Thyroid gland (tissue), 4 donors: Measurements from ENCODE around the gene GRM1. TPM values are rescaled to one million over a fixed set of nuclear protein-coding genes. Genes with fewer than 3 reads are reported as not detected.

Experiments
- DNase-seq, 2 donors: peaks; one replicate each; pipeline ENCODE4 v3.0.0-alpha.2; 2019
- H3K27ac ChIP-seq, 3 donors: fragments of 200-600 bp; sonication (generic); 1 replicate in 2 of 3; 2 replicates in 1 of 3; pipeline ENCODE4 v1.5.1; 2016 to 2019; ENCODE audit warnings: mild to moderate bottlenecking in 1 of 3, moderate library complexity in 1 of 3
- H3K27me3 ChIP-seq: fragments of 200-600 bp; sonication (generic); one replicate; pipeline ENCODE4 v1.5.1; 2019
- H3K36me3 ChIP-seq, 2 donors: fragments of 200-600 bp; sonication (generic); one replicate each; pipeline ENCODE4 v1.5.1; 2016 to 2019
- H3K4me1 ChIP-seq, 2 donors: fragments of 200-600 bp; sonication (generic); one replicate each; pipeline ENCODE4 v1.5.1; 2017 to 2019
- H3K4me3 ChIP-seq, 3 donors: fragments of 200-600 bp; sonication (generic); replicated peaks in 1 of 3; 1 replicate in 2 of 3; 2 replicates in 1 of 3; pipeline ENCODE4 v1.5.1; 2016; ENCODE audit warnings: mild to moderate bottlenecking in 1 of 3
- H3K9me3 ChIP-seq: fragments of 200-600 bp; sonication (generic); one replicate; pipeline ENCODE4 v1.5.1; 2017
- POLR2A ChIP-seq, 2 donors: fragments of 450-650 bp; IDR thresholded peaks; one replicate each; pipeline ENCODE4 v1.6.1; 2017; ENCODE audit warnings: antibody characterized with exemption in 2 of 2, mild to moderate bottlenecking in 2 of 2, moderate library complexity in 1 of 2
- WGBS, 2 donors: methylation state at CpG; one replicate each; pipeline ENCODE4 v1.1.5; 2017; 5-methylcytosine and 5-hydroxymethylcytosine counted together
- intact Hi-C: fragments of 100-400 bp; cut with DNase I; formaldehyde crosslinking; loops from one replicate; pipeline ENCODE4 v1.15.1; 2023
- total RNA-seq, 4 donors: library from RNA; depleted of rRNA; stranded (reverse); fragments of >200 nt; gene quantifications; one replicate each; pipeline ENCODE4 v1.2.3, GENCODE V29; 2016
- TF ChIP-seq, protein P1 (sequence below), 6 experiments: fragments of 200-600 bp in 3 of 6; fragments of 450-650 bp in 3 of 6; sonication (generic) in 3 of 6; IDR thresholded peaks; one replicate each; pipeline ENCODE4 v1.5.1; 2016 to 2019; ENCODE audit warnings: antibody characterized with exemption in 6 of 6, mild to moderate bottlenecking in 2 of 6, inconsistent platforms in 1 of 6, moderate library complexity in 1 of 6

Gene GRM1
- total RNA-seq, 4 donors from 2014 or later = 0.29 to 2.5 (median 0.48) TPM

DNA sequence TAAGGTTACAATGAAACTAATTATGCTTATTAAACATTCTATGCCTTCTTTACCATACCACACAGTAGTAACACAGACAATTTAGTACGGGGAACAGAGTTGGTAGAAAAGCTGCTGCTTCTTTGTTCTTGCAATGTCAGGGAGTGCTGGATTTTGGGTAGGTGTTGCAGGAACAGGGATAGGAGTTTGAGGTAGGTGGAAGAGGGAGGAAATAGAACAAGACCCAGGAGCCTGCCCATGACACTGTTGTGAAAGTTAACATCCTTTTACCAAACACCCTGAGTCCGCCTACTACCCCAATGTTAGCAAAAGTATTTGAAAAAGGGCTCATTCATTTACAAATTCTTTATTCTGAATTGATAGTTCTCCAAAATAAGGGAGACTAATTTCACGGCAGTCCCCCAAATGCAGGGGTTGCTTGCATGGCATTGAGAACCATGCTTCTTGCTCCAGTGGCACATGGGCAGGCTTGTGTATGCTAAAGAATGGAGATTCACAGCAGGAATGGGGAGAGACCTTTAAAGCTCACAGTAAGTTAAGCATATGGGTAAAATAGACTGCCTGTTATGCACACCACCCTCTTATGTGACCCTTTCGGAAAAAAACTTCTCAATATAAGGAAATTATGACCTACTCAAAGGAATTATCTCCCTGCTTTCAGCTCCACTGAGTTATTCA lies 181.7 kb downstream of the GRM1 start:
- Histone ChIP-seq H3K27ac (no peak overlapping the region), H3K36me3 (no peaks in the 10 kb centered on the region), H3K4me3 (no peak overlapping the region), H3K27me3 (no peaks in the 10 kb centered on the region), H3K9me3 (no peaks in the 10 kb centered on the region), H3K4me1 (no peaks in the 10 kb centered on the region)
- intact Hi-C loops = no loop called here
- WGBS, 2 donors = 81 to 87% methylated on average over 4 of the region's 4 CpGs
- no peak for DNase-seq
- TF ChIP-seq, protein P1, sequence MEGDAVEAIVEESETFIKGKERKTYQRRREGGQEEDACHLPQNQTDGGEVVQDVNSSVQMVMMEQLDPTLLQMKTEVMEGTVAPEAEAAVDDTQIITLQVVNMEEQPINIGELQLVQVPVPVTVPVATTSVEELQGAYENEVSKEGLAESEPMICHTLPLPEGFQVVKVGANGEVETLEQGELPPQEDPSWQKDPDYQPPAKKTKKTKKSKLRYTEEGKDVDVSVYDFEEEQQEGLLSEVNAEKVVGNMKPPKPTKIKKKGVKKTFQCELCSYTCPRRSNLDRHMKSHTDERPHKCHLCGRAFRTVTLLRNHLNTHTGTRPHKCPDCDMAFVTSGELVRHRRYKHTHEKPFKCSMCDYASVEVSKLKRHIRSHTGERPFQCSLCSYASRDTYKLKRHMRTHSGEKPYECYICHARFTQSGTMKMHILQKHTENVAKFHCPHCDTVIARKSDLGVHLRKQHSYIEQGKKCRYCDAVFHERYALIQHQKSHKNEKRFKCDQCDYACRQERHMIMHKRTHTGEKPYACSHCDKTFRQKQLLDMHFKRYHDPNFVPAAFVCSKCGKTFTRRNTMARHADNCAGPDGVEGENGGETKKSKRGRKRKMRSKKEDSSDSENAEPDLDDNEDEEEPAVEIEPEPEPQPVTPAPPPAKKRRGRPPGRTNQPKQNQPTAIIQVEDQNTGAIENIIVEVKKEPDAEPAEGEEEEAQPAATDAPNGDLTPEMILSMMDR (IDR thresholded peaks at IDR 0.05) = no peak
- no peak for TF ChIP-seq POLR2A (IDR thresholded peaks at IDR 0.05)

DNA sequence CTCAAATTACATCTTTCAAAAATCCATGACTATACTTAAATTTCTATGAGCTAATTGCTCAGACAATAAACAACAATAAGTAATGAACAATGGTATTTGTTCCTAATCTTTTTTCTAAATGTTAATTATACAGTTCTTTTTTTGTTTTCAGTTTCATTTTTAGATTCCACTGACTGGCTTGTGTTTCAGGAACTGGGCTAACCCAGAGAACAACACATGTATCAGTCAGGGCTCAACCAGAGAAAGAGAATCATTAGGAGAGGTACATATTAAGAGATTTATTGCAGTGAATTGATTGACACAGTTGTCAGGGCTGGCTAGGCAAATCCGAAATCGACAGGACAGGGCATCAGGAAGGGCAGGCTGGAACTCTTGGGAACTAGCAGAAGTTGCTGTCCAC lies 182.8 kb downstream of the GRM1 start:
- DNase-seq = no peak
- Histone ChIP-seq H3K36me3 (no peaks in the 10 kb centered on the region), H3K9me3 (no peaks in the 10 kb centered on the region), H3K27me3 (no peaks in the 10 kb centered on the region), H3K27ac (no peak overlapping the region), H3K4me3 (no peak overlapping the region), H3K4me1 (no peaks in the 10 kb centered on the region)
- WGBS, 2 donors = 77 to 89% methylated on average over 2 of the region's 2 CpGs
- no peak for TF ChIP-seq POLR2A (IDR thresholded peaks at IDR 0.05)
- TF ChIP-seq, protein P1 (IDR thresholded peaks at IDR 0.05) = no peak
- intact Hi-C loops = no loop called here

DNA sequence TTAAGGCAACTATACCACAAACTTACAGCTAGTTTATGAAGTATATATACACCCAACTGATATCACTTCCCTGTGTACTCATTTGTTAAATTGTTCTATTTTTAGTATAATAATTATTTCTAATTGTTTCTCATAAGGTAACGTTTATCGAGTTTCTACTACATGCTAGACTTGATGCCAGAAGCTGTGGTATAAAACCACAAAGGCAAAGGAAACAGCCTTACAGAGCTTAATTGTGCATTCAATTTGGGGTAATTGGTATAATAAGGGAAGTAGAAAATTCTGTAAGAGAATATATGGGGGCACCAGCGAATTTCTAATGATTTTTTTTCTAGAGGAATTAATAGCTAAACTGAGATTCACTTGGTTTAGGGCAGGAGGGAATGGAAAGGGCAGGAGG lies 183.9 kb downstream of the GRM1 start:
- 64 to 69% methylated on average over 3 of the region's 3 CpGs for WGBS, 2 donors
- Histone ChIP-seq H3K4me3 (no peak overlapping the region), H3K27ac (no peak overlapping the region), H3K27me3 (no peaks in the 10 kb centered on the region), H3K36me3 (no peaks in the 10 kb centered on the region), H3K4me1 (no peaks in the 10 kb centered on the region), H3K9me3 (no peaks in the 10 kb centered on the region)
- DNase-seq = no peak
- intact Hi-C loops = no loop called here
- no peak for TF ChIP-seq POLR2A (IDR thresholded peaks at IDR 0.05)
- TF ChIP-seq, protein P1 (IDR thresholded peaks at IDR 0.05) = no peak

DNA sequence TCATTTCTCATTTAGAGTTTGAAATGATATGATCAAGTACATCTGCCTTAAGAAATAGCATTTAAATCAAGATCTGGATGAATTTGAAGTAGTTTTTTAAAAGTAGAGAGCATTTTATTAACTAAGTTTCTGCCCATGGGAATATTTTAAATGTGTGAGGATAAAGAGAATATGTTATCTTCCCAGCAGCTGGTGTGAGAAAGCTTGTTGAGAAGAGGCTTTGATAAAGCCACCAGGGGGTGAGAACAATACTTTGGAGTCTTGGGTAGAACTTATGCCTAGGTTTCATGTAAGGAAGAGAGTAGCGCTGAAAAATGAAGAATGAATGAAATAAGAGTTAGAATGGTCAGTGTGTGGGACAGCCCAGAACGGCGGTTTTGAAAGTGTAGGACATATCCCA lies 190.2 kb downstream of the GRM1 start:
- Histone ChIP-seq H3K4me1 (no peaks in the 10 kb centered on the region), H3K27me3 (no peaks in the 10 kb centered on the region), H3K9me3 (no peaks in the 10 kb centered on the region), H3K4me3 (no peak overlapping the region), H3K36me3 (no peaks in the 10 kb centered on the region), H3K27ac (no peak overlapping the region)
- DNase-seq = no peak
- 75 to 84% methylated on average over 3 of the region's 3 CpGs for WGBS, 2 donors
- intact Hi-C loops = no loop called here
- TF ChIP-seq, protein P1 (IDR thresholded peaks at IDR 0.05) = no peak
- TF ChIP-seq POLR2A (IDR thresholded peaks at IDR 0.05) = no peak

DNA sequence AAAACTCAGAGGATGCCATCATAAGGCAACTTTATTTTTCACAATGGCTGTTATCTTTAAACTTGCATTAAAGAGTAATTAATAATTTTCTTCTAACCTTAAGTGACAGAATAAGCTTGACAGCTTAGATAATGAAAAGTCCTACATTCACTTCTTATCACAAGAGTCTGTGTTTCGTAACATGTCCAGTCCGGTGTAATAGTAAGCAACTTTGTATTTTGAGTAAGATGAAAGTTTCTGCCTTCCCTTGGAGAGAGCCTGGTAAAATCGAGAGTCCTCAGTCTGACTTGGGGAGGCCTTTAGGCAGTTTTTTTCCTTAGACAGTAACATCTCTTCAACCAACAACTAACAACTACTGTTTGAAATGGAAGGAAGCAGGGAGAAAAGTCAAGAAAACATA lies 195.6 kb downstream of the GRM1 start:
- intact Hi-C loops = no loop called here
- Histone ChIP-seq H3K36me3 (no peaks in the 10 kb centered on the region), H3K9me3 (no peaks in the 10 kb centered on the region), H3K27ac (no peak overlapping the region), H3K4me3 (no peak overlapping the region), H3K27me3 (no peaks in the 10 kb centered on the region), H3K4me1 (no peaks in the 10 kb centered on the region)
- 68 to 70% methylated on average over 3 of the region's 3 CpGs for WGBS, 2 donors
- TF ChIP-seq POLR2A (IDR thresholded peaks at IDR 0.05) = no peak
- TF ChIP-seq, protein P1 (IDR thresholded peaks at IDR 0.05) = no peak
- no peak for DNase-seq
